Loucy (cell line): ENCODE results near the gene B3GAT1.
"Not testable (repeated sequence)": the region's sequence is repeated elsewhere in the genome, so short reads cannot be mapped to it uniquely, and the experiment has no call there.

Experiments used
- H2AFZ ChIP-seq: fragments of 200-600 bp; sonication (generic); 2 replicates; pipeline ENCODE4 v1.6.0; 2016; ENCODE audit warnings: antibody characterized with exemption, mild to moderate bottlenecking, low read length, moderate library complexity
- H3F3A ChIP-seq: fragments of 200-600 bp; 2 replicates; pipeline ENCODE4 v1.6.0; 2016; ENCODE audit warnings: antibody characterized with exemption, low read depth, mild to moderate bottlenecking
- H3K27me3 ChIP-seq: fragments of 200-600 bp; sonication (generic); 2 replicates; pipeline ENCODE4 v1.6.1; 2014; ENCODE audit warnings: low read length, mild to moderate bottlenecking; ENCODE audit not compliant: insufficient read depth, poor library complexity, severe bottlenecking
- H3K36me3 ChIP-seq: fragments of 200-600 bp; sonication (generic); 2 replicates; pipeline ENCODE4 v1.6.1; 2016; ENCODE audit warnings: low read length; ENCODE audit not compliant: insufficient read depth
- H3K4me1 ChIP-seq: fragments of 200-600 bp; sonication (generic); 2 replicates; pipeline ENCODE4 v1.5.1; 2014; ENCODE audit warnings: low read length, mild to moderate bottlenecking; ENCODE audit not compliant: insufficient read depth, poor library complexity, severe bottlenecking
- H3K4me2 ChIP-seq: fragments of 200-600 bp; sonication (generic); 2 replicates; pipeline ENCODE4 v1.6.0; 2014; ENCODE audit warnings: antibody characterized with exemption, low read length, low read depth, mild to moderate bottlenecking; ENCODE audit not compliant: poor library complexity, severe bottlenecking
- H3K4me3 ChIP-seq: fragments of 200-600 bp; sonication (generic); 2 replicates; pipeline ENCODE4 v1.5.1; 2014; ENCODE audit warnings: low read length, mild to moderate bottlenecking, mixed read lengths; ENCODE audit not compliant: poor library complexity, severe bottlenecking
- H3K79me2 ChIP-seq: fragments of 200-600 bp; sonication (generic); 2 replicates; pipeline ENCODE4 v1.6.1; 2014; ENCODE audit warnings: low read length; ENCODE audit not compliant: insufficient read depth
- H3K9ac ChIP-seq: fragments of 200-600 bp; sonication (generic); 2 replicates; pipeline ENCODE4 v1.6.0; 2014; ENCODE audit warnings: mild to moderate bottlenecking, low read depth, low read length, moderate library complexity; ENCODE audit not compliant: poor library complexity, severe bottlenecking
- H3K9me2 ChIP-seq: fragments of 200-600 bp; sonication (generic); replicated peaks from 2 replicates; pipeline ENCODE4 v1.6.1; 2016; ENCODE audit warnings: low read depth, low read length, mixed read lengths
- H3K9me3 ChIP-seq: fragments of 200-600 bp; sonication (generic); 2 replicates; pipeline ENCODE4 v1.6.1; 2014; ENCODE audit warnings: mild to moderate bottlenecking, antibody characterized with exemption, low read length, low read depth; ENCODE audit not compliant: insufficient read depth
- H4K20me1 ChIP-seq: fragments of 200-600 bp; sonication (generic); 2 replicates; pipeline ENCODE4 v1.6.0; 2014; ENCODE audit warnings: antibody characterized with exemption, low read length, mild to moderate bottlenecking; ENCODE audit not compliant: insufficient read depth, poor library complexity, severe bottlenecking
- CTCF ChIP-seq: fragments of 200-600 bp; sonication (generic); conservative IDR thresholded peaks from 2 replicates; pipeline ENCODE4 v1.5.1; 2014; ENCODE audit warnings: mild to moderate bottlenecking, antibody characterized with exemption, low read length
- EZH2phosphoT487 ChIP-seq: fragments of 200-600 bp; IDR thresholded peaks from 2 replicates; pipeline ENCODE4 v1.6.1; 2018; ENCODE audit warnings: antibody characterized with exemption, mild to moderate bottlenecking, moderate library complexity, borderline replicate concordance

The B3GAT1 gene

GRCh38 chr11:134345237-134345550, 66.8 kb downstream of the B3GAT1 start:
- Histone ChIP-seq H2AFZ (no peak overlapping the region), H3K4me3 (no peak overlapping the region), H3K4me1 (no peaks in the 10 kb centered on the region), H3K9me3 (peaks cover 8% of the 10 kb centered on the region; the same call in 1 of the 2 replicates), H3K4me2 (no peak overlapping the region), H3K9ac (no peak overlapping the region), H3F3A (no peaks in the 10 kb centered on the region), H3K9me2 (no peaks in the 10 kb centered on the region), H3K79me2 (no peaks in the 10 kb centered on the region), H3K36me3 (no peaks in the 10 kb centered on the region), H4K20me1 (no peaks in the 10 kb centered on the region), H3K27me3 (no peaks in the 10 kb centered on the region)
- TF ChIP-seq EZH2phosphoT487 (no peak), CTCF (no peak)

- H3K9ac ChIP-seq, H3K79me2 ChIP-seq, H2AFZ ChIP-seq, H4K20me1 ChIP-seq, H3K9me3 ChIP-seq, H3K36me3 ChIP-seq, H3K4me1 ChIP-seq, H3K4me3 ChIP-seq, H3F3A ChIP-seq, H3K27me3 ChIP-seq, H3K4me2 ChIP-seq, H3K9me2 ChIP-seq: not testable (repeated sequence)
These were observed 67.4 kb downstream of the B3GAT1 start for GRCh38 chr11:134344497-134345236.

- Histone ChIP-seq H4K20me1 (no peaks in the 10 kb centered on the region), H2AFZ (no peak overlapping the region), H3K4me1 (no peaks in the 10 kb centered on the region), H3K9me3 (peaks cover 8% of the 10 kb centered on the region; the same call in 1 of the 2 replicates), H3F3A (no peaks in the 10 kb centered on the region), H3K79me2 (no peaks in the 10 kb centered on the region), H3K9ac (no peak overlapping the region), H3K9me2 (no peaks in the 10 kb centered on the region), H3K4me3 (no peak overlapping the region), H3K36me3 (no peaks in the 10 kb centered on the region), H3K27me3 (no peaks in the 10 kb centered on the region), H3K4me2 (no peak overlapping the region)
- no peak for TF ChIP-seq CTCF
- TF ChIP-seq EZH2phosphoT487 = no peak
These were observed 68.4 kb downstream of the B3GAT1 start for GRCh38 chr11:134343646-134344045.
